ENCODE results near the gene SGK1.
"Not testable (repeated sequence)": the region's sequence is repeated elsewhere in the genome, so short reads cannot be mapped to it uniquely, and the experiment has no call there.

SGK1 gene

DNA sequence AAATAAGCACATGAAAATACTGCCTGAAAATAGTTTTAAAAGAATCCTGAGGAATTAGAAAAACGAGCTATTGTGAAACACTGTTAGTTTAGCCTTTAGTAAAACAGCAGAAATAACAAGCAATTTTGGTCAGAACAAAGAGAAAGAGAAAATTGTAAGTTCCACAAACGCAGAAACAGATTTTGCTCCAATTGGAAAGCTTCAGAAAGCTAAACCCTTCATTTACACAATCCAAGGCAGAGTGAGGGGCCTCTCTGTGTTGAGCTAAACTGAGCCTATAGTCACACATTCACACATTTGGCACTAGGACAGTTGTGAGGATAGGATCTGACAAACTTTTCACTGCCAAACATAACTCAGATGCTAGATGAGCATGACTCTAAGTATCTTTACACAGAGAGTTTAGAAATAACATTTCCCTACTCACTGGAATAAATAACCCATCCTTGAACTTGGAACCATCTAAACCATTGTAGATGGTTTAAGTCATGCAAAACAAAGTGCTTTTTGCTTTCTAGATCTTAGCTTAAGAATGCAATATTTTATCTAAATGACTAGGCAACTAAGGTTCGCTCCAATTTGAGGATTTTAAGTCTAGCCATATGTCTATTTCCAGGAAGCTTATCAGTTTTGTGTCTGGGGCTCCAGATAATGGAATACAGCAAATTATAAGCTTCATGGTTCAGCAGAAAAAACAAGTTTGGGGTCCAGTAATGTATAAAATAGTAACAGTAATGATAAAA, 122.6 kb downstream of the SGK1 start:
- Histone ChIP-seq H3K4me2 (ENCODE audit: low read length) (no peak overlapping the region), H4K20me1 (ENCODE audit: control insufficient read depth, insufficient read depth, low read depth, low read length) (no peaks in the 10 kb centered on the region), H3K36me3 (ENCODE audit: control insufficient read depth, low read length) (no peaks in the 10 kb centered on the region), H3K79me2 (ENCODE audit: control insufficient read depth, low read length) (no peaks in the 10 kb centered on the region), H3K4me3 (ENCODE audit: low read length) (no peak overlapping the region), H3K27me3 (ENCODE audit: control insufficient read depth, low read length) (no peaks in the 10 kb centered on the region), H3F3A (ENCODE audit: control insufficient read depth, insufficient read depth) (no peaks in the 10 kb centered on the region), H3K4me1 (ENCODE audit: control insufficient read depth, low read length) (peaks cover 21% of the 10 kb centered on the region), H3K9me2 (replicated peaks; ENCODE audit: control insufficient read depth, low read length) (no peaks in the 10 kb centered on the region), H3K27ac (ENCODE audit: low read depth, low read length) (no peak overlapping the region), H3K9me3 (ENCODE audit: control insufficient read depth, insufficient read depth, low read length) (no peaks in the 10 kb centered on the region)
- TF ChIP-seq CTCF (IDR thresholded peaks at IDR 0.05; ENCODE audit: low read depth, low read length, poor library complexity, severe bottlenecking) (no peak), EZH2phosphoT487 (IDR thresholded peaks at IDR 0.05; ENCODE audit: borderline replicate concordance, low read length) (no peak)

DNA sequence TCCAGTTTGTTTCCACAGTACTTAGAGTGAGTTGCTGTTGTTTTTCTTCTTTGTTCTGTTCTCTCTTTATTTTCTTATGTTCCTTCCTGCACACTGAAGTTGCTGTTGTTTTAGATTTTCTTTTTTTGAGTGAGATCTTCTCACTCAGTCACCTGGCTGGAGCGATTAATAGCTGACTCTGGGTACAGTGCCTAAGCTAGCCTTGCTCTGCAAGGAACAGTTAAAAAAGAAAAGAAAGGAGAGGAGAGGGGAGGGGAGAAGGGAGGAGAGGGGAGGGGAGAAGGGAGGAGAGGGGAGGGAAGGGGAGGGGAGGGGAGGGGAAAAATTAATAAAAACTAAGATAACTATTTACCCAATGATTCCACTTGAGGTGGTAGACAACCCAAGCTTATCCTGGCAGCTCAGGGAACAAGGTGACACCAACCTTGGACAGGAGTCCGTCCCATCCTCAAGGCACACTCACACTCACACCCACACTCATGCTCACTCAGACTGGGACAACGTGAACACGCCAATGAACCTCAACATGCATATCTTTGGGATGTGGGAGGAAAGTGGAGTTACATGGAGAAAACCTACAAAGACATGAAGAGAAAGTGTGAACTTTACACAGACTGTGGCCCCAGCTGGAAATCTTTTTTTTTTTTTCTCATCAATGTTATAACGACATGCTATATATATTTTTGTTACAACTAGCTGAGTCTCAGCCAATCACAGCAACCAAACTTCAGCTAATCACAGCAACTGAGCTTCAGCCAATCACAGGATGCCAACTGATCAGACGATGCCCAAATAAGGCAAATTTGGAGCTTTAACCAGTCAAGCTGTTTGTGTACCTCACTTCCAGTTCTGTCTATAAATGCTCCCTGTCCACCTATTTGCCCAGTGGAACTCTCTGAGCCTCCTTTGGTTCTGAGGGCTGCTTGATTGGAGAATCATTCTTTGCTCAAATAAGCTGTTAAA, 124.1 kb downstream of the SGK1 start:
- H3K4me1 ChIP-seq (ENCODE audit: control insufficient read depth, low read length), result peaks cover 12% of the 10 kb centered on the region
- H3K4me2 ChIP-seq (ENCODE audit: low read length), result no peak overlapping the region
- no peaks in the 10 kb centered on the region for H4K20me1 ChIP-seq (ENCODE audit: control insufficient read depth, insufficient read depth, low read depth, low read length)
- no peaks in the 10 kb centered on the region for H3K36me3 ChIP-seq (ENCODE audit: control insufficient read depth, low read length)
- H3K4me3 ChIP-seq (ENCODE audit: low read length), result no peak overlapping the region
- TF ChIP-seq CTCF (IDR thresholded peaks at IDR 0.05; ENCODE audit: low read depth, low read length, poor library complexity, severe bottlenecking) (no peak), EZH2phosphoT487 (IDR thresholded peaks at IDR 0.05; ENCODE audit: borderline replicate concordance, low read length) (no peak)
- no peaks in the 10 kb centered on the region for H3K9me3 ChIP-seq (ENCODE audit: control insufficient read depth, insufficient read depth, low read length)
- no peaks in the 10 kb centered on the region for H3K79me2 ChIP-seq (ENCODE audit: control insufficient read depth, low read length)
- H3K9me2 ChIP-seq (replicated peaks; ENCODE audit: control insufficient read depth, low read length), result no peaks in the 10 kb centered on the region
- H3K27ac ChIP-seq (ENCODE audit: low read depth, low read length), result no peak overlapping the region
- no peaks in the 10 kb centered on the region for H3F3A ChIP-seq (ENCODE audit: control insufficient read depth, insufficient read depth)
- no peaks in the 10 kb centered on the region for H3K27me3 ChIP-seq (ENCODE audit: control insufficient read depth, low read length)

GRCh38 chr6:134192609-134193008, 125.3 kb downstream of the SGK1 start:
- H3K4me3 ChIP-seq (ENCODE audit: low read length); H3K4me2 ChIP-seq (ENCODE audit: low read length); H3K36me3 ChIP-seq (ENCODE audit: control insufficient read depth, low read length); H3F3A ChIP-seq (ENCODE audit: control insufficient read depth, insufficient read depth); H4K20me1 ChIP-seq (ENCODE audit: control insufficient read depth, insufficient read depth, low read depth, low read length); H3K79me2 ChIP-seq (ENCODE audit: control insufficient read depth, low read length); H3K27ac ChIP-seq (ENCODE audit: low read depth, low read length); H3K9me2 ChIP-seq (replicated peaks; ENCODE audit: control insufficient read depth, low read length); H3K27me3 ChIP-seq (ENCODE audit: control insufficient read depth, low read length); H3K9me3 ChIP-seq (ENCODE audit: control insufficient read depth, insufficient read depth, low read length): not testable (repeated sequence)
- peaks cover 12% of the 10 kb centered on the region for H3K4me1 ChIP-seq (ENCODE audit: control insufficient read depth, low read length)

GRCh38 chr6:134190883-134191282, 127.0 kb downstream of the SGK1 start:
- Histone ChIP-seq H3K9me3 (ENCODE audit: control insufficient read depth, insufficient read depth, low read length) (no peaks in the 10 kb centered on the region), H3K27ac (ENCODE audit: low read depth, low read length) (no peak overlapping the region), H3K36me3 (ENCODE audit: control insufficient read depth, low read length) (no peaks in the 10 kb centered on the region), H3K4me3 (ENCODE audit: low read length) (no peak overlapping the region), H3K79me2 (ENCODE audit: control insufficient read depth, low read length) (no peaks in the 10 kb centered on the region), H3K27me3 (ENCODE audit: control insufficient read depth, low read length) (no peaks in the 10 kb centered on the region), H3K4me1 (ENCODE audit: control insufficient read depth, low read length) (peaks cover 20% of the 10 kb centered on the region), H4K20me1 (ENCODE audit: control insufficient read depth, insufficient read depth, low read depth, low read length) (no peaks in the 10 kb centered on the region), H3F3A (ENCODE audit: control insufficient read depth, insufficient read depth) (no peaks in the 10 kb centered on the region), H3K9me2 (replicated peaks; ENCODE audit: control insufficient read depth, low read length) (no peaks in the 10 kb centered on the region), H3K4me2 (ENCODE audit: low read length) (no peak overlapping the region)
- TF ChIP-seq CTCF (IDR thresholded peaks at IDR 0.05; ENCODE audit: low read depth, low read length, poor library complexity, severe bottlenecking) (no peak), EZH2phosphoT487 (IDR thresholded peaks at IDR 0.05; ENCODE audit: borderline replicate concordance, low read length) (no peak)

All from DOHH2 (cell line).